ENCODE data around the gene MYO1H.
"Not testable (repeated sequence)": the region's sequence is repeated elsewhere in the genome, so short reads cannot be mapped to it uniquely, and the experiment has no call there.

The MYO1H gene

GRCh38 chr12:109389146-109389545, 41.4 kb downstream of the MYO1H start:
- no peak for TF ChIP-seq CTCF (conservative IDR thresholded peaks at IDR 0.05)
- no peak overlapping the region for H3K27ac ChIP-seq

- no peak overlapping the region for H3K27ac ChIP-seq
- peak; percentile 98 for TF ChIP-seq CTCF (conservative IDR thresholded peaks at IDR 0.05)
Measured at GRCh38 chr12:109393437-109394345, 46.0 kb downstream of the MYO1H start.

- H3K27ac ChIP-seq: no peak overlapping the region
Measured at GRCh38 chr12:109394891-109395290, 47.2 kb downstream of the MYO1H start.

GRCh38 chr12:109404841-109405240, 57.1 kb downstream of the MYO1H start:
- H3K27ac ChIP-seq: not testable (repeated sequence)

More at GRCh38 chr12:109394891-109395290, 47.2 kb downstream of the MYO1H start:
- TF ChIP-seq CTCF (conservative IDR thresholded peaks at IDR 0.05): no peak

- not testable (repeated sequence) for H3K27ac ChIP-seq
Measured at GRCh38 chr12:109406147-109406546, 58.4 kb downstream of the MYO1H start.

GRCh38 chr12:109418848-109419480, 71.3 kb downstream of the MYO1H start:
- TF ChIP-seq CTCF (conservative IDR thresholded peaks at IDR 0.05): no peak
- no peak overlapping the region for H3K27ac ChIP-seq

- no peak overlapping the region for H3K27ac ChIP-seq
- no peak for TF ChIP-seq CTCF (conservative IDR thresholded peaks at IDR 0.05)
Measured at GRCh38 chr12:109421355-109422087, 73.8 kb downstream of the MYO1H start.

GRCh38 chr12:109422251-109422650, 74.6 kb downstream of the MYO1H start:
- no peak for TF ChIP-seq CTCF (conservative IDR thresholded peaks at IDR 0.05)

More at GRCh38 chr12:109422251-109422650, 74.6 kb downstream of the MYO1H start:
- H3K27ac ChIP-seq: no peak overlapping the region

Measured in VCaP (cell line).